ENCODE data around the gene RYR2.
"Not testable (repeated sequence)": the region's sequence is repeated elsewhere in the genome, so short reads cannot be mapped to it uniquely, and the experiment has no call there.

The RYR2 gene

DNA sequence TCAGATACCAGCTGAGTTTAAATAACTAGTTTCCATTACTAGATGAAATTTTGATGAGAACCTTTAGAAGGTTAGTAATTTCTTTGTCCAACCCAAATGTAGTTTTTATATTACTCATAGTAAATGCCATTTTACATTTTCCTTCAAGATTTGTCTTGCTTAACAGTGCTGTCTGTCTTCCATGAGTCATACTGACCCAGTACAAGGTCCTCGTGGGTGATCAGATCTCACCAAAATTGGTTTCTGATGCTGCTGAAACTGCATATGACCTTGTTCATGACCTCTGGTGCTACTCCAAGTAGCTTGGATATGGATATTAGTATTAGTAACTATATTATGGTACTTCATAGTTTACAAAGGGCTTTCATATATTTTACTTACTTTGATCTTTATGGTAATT lies 207.1 kb downstream of the RYR2 start:
- no peak for DNase-seq (ENCODE audit: low read depth, low spot score)

DNA sequence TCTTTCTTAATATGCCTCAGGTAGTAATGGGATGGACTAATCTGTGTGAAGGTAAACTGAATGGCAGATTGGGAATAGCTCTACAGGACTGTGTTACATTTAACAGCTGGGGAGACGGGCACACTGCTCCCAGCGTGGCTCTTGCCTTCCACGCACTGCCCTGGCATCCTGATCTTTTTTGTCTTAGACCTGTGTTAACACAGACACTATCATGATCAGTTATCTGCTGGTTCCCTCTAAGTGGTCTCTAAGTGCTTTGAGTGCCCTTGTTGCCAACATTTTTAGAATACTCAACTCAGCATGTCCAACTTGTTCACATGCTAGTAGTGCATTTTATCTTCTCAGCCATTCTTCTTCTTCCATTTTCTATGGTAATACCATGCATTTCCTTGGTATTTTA lies 208.1 kb downstream of the RYR2 start:
- no peak for DNase-seq (ENCODE audit: low read depth, low spot score)

DNA sequence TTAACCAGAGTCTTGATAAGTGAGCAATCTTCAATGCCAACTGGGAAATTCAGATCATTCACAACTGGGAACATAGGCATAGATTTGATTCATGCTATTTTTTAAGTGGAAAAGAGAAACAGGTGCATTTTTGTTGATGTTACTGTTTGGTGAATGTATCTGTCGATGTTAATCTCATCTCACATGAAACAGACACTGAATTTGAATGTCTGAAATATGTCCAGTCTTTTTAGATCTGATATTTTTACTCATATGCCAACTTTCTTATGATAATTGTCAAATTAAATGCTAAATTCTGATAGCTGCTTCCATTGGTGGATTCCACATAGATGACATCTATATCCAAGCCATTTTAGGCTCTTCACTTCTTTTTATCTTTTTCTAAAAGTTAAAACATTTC lies 213.1 kb downstream of the RYR2 start:
- no peak for DNase-seq (ENCODE audit: low read depth, low spot score)

DNA sequence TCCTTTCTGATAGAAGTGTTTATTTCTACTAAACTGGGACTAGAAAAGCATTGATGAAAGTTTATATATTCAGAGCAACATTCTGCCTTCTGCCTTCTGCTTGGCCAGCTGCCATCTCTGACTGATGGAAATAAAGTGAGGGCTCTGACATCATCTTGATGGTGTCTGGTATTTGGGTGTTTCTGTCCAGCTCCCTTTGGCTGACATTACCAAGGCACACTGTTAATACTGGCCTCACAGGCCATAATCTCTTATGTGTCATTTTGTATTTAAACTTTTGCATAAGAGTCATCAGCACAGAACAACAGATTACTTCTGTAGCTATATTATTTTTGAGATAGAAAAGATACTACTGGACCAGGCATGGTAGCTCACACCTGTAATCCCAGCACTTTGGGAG lies 216.9 kb downstream of the RYR2 start:
- no peak for DNase-seq (ENCODE audit: low read depth, low spot score)

DNA sequence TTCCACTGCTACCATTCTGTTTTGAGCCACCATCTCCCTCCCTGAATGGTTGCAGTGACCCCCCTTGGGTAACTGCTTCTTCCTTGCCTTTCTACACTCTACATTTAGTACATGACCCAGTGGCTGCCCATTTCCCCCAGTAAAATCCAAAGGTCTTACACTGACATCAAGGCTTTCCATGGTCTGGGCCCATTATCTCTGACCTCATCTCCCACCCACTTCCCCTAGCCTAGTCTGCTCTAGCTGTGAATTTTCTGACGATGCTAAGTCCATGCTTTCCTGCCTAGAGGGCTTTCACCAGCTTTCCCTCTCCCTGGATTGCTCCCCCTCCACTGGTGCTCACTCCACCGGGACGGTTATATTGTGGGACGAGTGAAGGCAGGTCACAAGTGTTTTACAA lies 219.2 kb downstream of the RYR2 start:
- no peak for DNase-seq (ENCODE audit: low read depth, low spot score)

DNA sequence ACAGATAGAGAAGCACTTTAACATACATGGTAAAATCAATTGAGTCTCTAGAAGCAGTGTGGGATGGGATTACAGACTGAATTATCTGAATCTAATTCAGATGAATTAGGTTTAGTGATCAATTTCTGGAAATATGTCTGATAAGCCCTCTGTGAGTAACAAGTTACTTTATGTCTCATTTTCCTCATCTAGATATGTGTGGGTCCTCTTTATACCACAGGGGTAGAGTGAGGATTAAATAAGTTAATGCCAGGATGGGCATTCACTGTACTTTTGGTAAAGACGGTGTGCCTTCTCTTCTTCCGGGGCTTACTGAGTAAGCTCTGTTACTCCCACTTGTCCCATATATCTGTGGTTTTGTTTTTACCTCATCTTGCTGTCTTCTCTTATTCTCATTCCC lies 225.8 kb downstream of the RYR2 start:
- DNase-seq (ENCODE audit: low read depth, low spot score), result no peak

DNA sequence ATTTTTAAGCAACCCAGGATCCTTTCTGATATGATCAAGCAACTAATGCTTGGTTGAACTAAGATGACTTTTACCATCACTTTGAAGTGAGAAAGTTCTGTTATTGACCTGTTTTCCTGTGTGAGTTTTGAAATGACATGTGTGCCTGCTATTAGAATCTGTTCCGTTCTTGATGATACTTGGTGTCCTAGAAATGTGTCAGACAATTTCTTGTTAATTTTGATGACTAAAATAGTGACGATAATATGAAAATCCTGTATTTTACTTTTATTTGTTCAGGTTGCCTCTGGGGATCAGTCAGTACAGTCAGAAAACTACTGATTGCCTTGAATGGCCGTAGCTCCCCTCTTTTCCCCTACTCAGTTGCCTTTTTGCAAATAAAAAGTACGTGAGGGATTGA lies 228.0 kb downstream of the RYR2 start:
- DNase-seq (ENCODE audit: low read depth, low spot score), result no peak

DNA sequence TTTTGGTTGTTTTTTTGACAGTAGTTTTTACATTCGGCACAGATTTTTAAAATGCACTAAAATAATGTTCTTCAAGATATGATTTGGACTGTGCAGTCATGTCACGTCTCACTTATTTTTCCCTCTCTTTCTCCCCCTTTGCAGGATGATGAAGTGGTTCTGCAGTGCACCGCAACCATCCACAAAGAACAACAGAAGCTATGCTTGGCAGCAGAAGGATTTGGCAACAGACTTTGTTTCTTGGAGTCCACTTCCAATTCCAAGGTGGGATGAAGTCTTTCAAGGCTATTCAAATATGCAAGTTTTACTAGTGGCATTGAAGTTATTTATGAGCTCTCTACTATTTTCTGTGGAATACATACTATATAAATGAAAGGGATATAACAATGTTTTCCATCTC lies 228.4 kb downstream of the RYR2 start:
- DNase-seq (ENCODE audit: low read depth, low spot score), result no peak

DNA sequence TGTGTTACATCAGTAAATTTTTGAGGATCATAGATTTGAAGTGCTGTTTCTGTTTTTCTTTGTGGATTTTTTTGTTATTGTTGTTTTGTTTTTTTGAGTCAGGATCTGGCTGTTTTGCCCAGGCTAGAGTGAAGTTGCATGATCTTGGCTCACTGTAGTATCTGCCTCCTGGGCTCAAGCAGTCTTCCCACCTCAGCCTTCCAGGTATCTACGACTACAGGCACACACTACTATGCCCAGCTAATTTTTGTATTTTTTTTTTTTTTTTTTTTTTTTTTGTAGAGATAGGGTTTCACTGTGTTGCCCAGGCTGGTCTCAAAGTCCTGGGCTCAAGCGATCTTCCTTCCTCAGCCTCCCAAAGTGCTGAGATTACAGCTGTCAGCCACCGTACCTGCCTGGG lies 236.0 kb downstream of the RYR2 start:
- DNase-seq (ENCODE audit: low read depth, low spot score), result not testable (repeated sequence)

DNA sequence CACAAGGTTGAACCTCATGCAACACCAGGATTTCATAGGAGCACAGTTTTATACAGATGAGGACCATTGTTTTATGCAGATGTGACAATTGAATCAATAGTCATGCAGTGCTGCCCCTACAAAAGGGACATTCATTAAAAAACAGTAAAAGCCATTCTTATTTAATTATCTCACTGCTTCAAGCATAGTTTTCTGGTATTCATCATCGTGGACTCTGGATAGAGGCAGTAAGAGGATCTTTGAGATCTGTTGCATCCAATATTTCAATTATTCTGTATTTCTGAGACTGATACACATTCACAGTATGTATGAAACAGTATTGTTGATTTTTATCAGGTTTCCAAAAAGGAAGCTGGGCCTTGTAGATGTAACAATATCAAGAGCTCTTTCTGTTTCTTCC lies 237.6 kb downstream of the RYR2 start:
- no peak for DNase-seq (ENCODE audit: low read depth, low spot score)

DNA sequence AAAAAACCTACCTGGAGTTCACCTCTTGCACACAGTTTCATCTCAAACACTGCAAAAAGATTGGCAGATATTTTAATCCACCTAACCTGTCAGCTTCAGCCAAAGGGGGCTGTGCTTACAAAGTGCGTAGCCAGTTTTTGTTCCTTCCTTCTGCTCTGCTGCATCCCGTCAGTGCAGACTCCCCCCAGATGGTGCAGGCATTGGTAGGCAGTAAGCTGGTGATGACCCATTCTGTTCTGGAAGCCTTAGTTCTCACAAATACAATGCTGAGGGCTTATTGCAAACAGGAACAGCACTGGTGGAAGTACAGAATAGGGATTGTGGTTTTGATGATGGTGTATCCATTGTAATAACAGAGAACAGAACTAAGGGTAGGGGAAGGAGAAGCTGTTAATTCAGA lies 239.5 kb downstream of the RYR2 start:
- DNase-seq (ENCODE audit: low read depth, low spot score), result no peak

DNA sequence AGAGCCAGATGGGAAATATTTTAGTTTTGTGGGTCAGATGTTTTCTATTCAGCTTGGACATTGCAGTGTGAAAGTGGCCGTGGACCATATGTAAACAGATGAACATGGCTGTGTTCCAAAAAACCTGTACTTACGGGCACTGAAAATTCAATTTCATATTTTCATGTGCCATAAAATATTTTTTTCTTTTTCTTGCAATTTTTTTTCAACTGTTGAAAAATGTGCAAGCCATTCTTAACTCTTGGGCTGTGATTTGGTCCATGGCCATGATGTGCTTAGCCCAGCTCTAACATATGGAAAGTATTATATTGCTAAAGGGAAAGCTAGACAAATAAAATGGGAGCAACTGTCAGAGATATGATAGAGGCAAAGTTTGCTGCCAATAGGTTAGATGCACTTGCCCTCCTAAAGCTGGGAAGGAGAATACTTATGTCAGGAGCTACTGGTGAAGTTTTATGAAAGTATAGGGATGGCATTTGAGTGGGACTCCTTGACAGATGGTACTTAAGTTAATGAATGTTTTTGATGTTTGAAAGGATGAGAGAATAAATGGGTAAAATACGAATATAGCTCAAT lies 240.3 kb downstream of the RYR2 start:
- no peak for DNase-seq (ENCODE audit: low read depth, low spot score)

DNA sequence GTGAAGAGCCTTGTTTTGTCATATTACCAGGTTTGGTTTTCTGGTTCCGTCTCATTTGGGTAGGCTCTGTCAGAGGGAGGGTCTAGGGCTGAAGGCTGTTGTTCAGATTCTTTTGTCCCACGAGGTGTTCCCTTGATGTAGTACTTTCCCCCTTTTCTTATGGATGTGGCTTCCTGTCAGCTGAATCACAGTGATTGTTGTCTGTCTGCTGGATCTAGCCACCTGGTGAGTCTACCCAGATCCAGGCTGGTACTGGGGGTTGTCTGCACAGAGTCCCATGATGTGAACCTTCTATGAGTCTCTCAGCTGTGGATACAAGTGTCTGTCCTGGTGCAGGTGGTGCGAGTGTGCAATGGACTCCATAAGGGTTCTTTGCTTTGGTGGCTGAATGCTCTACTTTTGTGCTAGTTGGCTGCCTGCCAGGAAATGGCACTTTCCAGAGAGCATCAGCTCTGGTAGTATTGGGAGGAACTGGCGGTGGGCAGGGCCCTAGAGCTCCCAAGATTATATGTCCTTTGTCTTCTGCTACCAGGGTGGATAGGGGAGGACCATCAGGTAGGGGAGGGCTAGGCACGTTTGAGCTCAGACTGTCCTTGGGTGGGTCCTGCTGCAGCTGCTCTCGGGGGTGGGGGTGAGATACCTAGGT lies 246.0 kb downstream of the RYR2 start:
- no peak for DNase-seq (ENCODE audit: low read depth, low spot score)

DNA sequence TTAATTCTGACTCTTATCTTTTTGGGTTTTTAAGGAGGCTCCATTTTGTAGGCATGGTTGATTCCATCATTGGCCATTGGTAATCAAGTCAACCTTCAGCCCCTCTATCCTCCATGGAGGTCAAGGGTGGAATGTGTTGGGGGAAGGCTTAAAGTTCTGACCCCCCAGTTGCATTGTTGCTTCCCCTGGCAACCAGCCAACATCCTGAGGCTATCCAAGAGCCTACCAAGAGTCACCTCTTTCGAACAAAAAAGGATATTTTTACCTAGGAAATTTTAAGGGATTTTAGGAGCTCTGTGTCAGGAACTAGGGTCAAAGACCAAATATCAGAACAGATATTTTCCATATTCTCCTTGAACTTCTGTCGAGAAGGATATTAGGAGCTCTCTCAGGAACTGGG lies 251.8 kb downstream of the RYR2 start:
- DNase-seq (ENCODE audit: low read depth, low spot score), result no peak

DNA sequence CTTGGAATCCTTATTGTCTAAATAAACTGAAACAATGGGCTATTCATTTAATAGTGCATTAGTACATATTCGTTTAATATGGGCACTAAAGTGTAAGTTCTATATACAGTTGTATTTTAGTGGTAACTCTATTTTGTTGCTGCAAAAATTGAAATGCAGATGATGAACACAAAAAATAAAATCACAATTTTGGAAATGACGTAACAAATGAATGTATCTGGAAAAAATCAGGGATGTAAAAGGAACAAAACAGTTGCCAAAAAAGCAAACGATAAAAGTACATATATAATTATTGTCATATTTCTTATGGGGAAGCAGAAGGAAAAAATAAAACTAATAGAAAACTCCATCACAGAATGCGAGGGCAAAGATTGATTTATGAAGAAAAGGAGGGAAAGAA lies 254.9 kb downstream of the RYR2 start:
- no peak for DNase-seq (ENCODE audit: low read depth, low spot score)

DNA sequence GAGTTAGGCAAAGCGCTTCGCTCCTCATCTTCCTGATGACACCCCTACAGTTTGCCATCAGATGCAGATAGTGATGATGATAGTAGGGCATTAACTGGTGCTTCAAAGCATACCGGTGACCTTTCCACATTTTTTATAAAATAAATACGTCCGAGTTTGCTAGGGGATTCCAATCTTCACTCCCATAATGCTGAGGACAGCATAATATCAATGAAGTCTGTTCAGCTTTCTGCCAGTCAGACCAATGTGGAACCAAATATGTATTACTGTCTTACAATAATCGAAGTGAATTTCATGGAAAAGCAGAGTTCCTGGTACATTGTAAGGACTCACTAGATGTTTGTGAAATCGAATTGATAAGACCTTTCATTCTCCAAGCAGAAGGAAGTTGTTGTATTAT lies 258.7 kb downstream of the RYR2 start:
- DNase-seq (ENCODE audit: low read depth, low spot score), result no peak

DNA sequence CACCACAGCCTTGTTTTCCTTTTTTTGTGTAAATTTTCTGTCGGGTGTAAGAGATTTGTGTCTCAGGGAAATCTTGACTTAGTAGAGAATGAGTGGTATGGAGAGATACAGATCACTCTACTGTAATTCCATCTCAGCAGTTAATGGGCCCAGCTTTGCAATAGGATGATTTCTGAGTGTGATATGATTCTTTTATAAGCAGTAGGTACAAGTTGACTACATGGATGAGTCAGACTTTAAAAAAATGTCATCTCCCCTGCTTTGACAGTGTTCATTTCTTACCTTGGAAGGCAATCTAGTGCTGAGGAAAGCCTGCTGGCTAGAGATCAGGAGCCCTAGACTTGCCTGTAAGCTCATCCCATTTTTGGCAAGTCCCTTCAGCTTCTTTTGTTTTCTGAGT lies 261.9 kb downstream of the RYR2 start:
- DNase-seq (ENCODE audit: low read depth, low spot score), result no peak

DNA sequence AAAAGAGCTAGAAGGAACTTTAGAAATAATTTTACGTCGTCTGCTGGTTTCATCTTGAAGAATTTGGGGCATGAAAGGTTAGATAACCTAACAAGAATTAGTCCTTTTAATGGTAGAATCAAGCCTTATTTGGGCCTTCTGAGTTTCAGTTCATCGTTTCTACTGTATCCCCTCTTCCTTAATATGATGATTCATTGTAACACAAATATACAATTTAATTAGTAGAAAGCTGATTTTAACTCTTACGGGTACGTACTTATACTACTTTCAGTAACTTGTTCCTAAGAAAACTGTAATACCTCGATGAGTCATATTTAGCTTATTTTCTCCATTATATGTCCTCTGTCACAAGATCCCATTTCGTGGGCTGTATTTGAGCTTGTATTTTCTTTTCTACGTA lies 264.7 kb downstream of the RYR2 start:
- DNase-seq (ENCODE audit: low read depth, low spot score), result no peak

DNA sequence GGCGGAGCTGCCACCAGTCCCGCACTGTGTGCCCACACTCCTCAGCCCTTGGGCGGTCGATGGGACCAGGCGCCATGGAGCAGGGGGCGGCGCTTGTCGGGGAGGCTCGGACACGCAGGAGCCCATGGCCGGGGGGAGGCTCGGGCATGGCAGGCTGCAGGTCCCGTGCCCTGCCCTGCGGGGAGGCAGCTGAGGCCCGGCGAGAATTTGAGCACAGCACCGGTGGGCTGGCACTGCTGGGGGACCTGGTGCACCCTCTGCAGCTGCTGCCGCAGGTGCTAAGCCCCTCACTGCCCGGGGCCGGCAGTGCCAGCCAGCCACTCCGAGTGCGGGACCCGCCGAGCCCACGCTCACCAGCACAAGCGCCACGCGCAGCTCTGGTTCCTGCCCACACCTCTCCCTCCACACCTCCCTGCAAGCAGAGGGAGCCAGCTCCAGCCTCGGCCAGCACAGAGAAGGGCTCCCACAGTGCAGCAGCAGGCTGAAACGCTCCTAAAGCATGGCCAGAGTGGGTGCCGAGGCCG lies 267.7 kb downstream of the RYR2 start:
- DNase-seq (ENCODE audit: low read depth, low spot score), result no peak

DNA sequence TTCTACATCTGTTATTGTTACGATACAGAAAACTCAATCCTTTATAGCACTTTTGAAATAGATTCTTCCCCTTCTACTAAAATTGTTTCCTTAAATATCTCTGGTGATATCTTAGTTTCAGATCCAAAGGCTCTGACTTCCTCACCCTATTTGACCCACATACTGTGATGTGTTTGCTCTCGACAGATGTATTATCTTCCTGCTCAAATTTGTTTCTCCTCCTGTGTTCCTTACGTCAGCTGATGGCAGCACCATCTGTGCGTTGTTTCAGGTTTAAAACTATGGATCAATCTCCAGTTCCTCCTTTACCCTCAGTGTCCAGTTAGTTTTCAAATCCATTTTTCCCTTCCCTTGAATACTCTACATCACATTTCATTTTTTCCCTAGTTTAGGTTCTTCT lies 274.4 kb downstream of the RYR2 start:
- DNase-seq (ENCODE audit: low read depth, low spot score), result no peak

DNA sequence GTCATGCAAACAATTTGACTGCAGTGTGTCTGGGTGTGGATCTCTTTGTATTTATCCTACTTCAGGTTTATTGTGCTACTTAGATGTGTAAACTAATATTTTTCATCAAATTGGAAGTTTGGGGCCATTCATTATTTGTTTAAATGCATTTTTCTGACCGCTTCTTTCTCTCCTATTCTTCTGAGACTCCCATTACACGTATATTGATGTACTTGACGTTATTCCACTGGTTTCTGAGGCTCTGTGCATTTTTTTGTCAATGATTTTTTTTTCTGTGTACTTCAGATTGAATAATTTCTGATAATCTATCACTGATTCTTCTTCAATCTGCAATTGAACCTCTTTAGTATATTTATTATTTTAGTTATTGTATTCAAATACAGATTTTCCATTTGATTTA lies 276.8 kb downstream of the RYR2 start:
- no peak for DNase-seq (ENCODE audit: low read depth, low spot score)

DNA sequence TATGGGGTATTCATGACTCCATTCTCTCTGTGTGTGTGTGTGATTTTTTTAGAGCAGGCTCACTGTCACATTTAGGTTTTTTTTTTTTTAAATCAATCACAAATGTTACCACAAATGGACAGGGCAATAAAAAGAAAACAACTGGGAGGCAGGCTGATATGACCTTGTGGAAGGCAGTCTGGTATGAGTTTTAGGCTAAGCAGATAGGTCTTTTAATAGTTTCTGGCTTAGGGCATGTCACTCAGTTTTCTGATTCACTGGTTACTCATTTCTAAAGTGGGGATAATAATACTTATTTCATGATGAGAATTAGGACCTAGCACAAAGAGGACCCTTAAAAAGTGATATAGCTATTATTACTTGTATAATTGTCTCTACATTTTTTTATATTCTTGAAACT lies 278.9 kb downstream of the RYR2 start:
- no peak for DNase-seq (ENCODE audit: low read depth, low spot score)

DNA sequence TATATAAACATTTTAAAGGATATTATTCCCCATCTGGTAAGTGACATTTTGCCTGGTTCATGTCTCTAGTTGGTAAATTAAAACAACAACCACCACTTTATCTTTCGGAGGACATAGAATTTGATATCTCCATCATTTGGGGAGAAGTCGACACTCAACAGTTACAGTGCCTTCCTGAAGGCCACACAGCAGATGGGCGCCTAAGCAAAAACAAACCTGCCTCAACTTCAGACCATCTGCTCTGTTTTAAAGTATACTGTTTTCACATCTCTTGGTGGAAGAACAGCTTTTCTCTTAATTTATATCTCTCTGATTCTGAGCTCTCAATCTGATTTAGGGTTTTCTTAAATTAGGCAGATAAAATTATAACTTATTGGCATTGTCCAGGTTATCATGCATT lies 282.2 kb downstream of the RYR2 start:
- DNase-seq (ENCODE audit: low read depth, low spot score), result no peak

DNA sequence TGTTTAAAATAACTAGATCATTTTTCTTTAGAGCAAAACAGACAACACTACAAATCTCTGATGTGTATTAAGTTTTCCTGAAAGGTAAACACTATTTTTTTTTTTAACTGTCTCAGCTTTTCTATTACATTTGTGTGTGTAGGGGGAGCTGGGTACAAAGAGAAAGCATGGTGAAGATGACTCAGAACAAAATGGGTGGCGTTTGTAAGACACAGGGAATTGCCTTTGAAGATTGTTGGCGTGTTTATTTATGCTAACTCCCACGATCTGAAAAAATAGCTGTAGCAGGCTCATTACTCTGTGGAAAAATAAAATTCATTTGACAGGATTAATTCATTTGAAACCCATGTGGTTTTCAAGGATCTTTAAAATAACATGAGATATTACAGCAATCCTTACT lies 285.1 kb downstream of the RYR2 start:
- DNase-seq (ENCODE audit: low read depth, low spot score), result no peak
